ENCODE results near the gene EPB41L4A.
"Not testable (repeated sequence)": the region's sequence is repeated elsewhere in the genome, so short reads cannot be mapped to it uniquely, and the experiment has no call there.

DNA sequence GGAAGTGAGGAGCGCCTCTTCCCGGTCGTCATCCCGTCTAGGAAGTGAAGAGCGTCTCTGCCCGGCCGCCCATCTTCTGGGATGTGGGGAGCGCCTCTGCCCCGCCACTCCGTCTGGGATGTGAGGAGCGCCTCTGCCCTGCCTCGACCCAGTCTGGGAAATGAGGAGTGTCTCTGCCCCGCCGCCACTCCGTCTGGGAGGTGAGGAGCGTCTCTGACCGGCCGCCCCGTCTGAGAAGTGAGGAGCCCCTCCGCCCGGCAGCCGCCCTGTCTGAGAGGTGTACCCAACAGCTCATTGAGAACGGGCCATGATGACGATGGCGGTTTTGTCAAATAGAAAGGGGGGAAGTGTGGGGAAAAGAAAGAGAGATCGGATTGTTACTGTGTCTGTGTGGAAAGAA is 58.3 kb downstream of the EPB41L4A start:
- TF ChIP-seq, protein P1, sequence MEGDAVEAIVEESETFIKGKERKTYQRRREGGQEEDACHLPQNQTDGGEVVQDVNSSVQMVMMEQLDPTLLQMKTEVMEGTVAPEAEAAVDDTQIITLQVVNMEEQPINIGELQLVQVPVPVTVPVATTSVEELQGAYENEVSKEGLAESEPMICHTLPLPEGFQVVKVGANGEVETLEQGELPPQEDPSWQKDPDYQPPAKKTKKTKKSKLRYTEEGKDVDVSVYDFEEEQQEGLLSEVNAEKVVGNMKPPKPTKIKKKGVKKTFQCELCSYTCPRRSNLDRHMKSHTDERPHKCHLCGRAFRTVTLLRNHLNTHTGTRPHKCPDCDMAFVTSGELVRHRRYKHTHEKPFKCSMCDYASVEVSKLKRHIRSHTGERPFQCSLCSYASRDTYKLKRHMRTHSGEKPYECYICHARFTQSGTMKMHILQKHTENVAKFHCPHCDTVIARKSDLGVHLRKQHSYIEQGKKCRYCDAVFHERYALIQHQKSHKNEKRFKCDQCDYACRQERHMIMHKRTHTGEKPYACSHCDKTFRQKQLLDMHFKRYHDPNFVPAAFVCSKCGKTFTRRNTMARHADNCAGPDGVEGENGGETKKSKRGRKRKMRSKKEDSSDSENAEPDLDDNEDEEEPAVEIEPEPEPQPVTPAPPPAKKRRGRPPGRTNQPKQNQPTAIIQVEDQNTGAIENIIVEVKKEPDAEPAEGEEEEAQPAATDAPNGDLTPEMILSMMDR (tag by site-specific recombination; IDR thresholded peaks at IDR 0.05) = not testable (repeated sequence)
- TF ChIP-seq, protein P2, sequence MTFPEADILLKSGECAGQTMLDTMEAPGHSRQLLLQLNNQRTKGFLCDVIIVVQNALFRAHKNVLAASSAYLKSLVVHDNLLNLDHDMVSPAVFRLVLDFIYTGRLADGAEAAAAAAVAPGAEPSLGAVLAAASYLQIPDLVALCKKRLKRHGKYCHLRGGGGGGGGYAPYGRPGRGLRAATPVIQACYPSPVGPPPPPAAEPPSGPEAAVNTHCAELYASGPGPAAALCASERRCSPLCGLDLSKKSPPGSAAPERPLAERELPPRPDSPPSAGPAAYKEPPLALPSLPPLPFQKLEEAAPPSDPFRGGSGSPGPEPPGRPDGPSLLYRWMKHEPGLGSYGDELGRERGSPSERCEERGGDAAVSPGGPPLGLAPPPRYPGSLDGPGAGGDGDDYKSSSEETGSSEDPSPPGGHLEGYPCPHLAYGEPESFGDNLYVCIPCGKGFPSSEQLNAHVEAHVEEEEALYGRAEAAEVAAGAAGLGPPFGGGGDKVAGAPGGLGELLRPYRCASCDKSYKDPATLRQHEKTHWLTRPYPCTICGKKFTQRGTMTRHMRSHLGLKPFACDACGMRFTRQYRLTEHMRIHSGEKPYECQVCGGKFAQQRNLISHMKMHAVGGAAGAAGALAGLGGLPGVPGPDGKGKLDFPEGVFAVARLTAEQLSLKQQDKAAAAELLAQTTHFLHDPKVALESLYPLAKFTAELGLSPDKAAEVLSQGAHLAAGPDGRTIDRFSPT (tag by site-specific recombination; IDR thresholded peaks at IDR 0.05) = not testable (repeated sequence)
- not testable (repeated sequence) for TF ChIP-seq ZNF624 (tag by site-specific recombination; IDR thresholded peaks at IDR 0.05); ZNF785 (tag by site-specific recombination; IDR thresholded peaks at IDR 0.05); ZNF239 (tag by site-specific recombination; IDR thresholded peaks at IDR 0.05); ZSCAN16 (tag by site-specific recombination; IDR thresholded peaks at IDR 0.05); ZNF146 (tag by site-specific recombination; IDR thresholded peaks at IDR 0.05); ZNF302 (tag by site-specific recombination; IDR thresholded peaks at IDR 0.05; ENCODE audit: low read depth); ZNF16 (tag by site-specific recombination; IDR thresholded peaks at IDR 0.05; ENCODE audit: low read depth)
- TF ChIP-seq, protein P3, sequence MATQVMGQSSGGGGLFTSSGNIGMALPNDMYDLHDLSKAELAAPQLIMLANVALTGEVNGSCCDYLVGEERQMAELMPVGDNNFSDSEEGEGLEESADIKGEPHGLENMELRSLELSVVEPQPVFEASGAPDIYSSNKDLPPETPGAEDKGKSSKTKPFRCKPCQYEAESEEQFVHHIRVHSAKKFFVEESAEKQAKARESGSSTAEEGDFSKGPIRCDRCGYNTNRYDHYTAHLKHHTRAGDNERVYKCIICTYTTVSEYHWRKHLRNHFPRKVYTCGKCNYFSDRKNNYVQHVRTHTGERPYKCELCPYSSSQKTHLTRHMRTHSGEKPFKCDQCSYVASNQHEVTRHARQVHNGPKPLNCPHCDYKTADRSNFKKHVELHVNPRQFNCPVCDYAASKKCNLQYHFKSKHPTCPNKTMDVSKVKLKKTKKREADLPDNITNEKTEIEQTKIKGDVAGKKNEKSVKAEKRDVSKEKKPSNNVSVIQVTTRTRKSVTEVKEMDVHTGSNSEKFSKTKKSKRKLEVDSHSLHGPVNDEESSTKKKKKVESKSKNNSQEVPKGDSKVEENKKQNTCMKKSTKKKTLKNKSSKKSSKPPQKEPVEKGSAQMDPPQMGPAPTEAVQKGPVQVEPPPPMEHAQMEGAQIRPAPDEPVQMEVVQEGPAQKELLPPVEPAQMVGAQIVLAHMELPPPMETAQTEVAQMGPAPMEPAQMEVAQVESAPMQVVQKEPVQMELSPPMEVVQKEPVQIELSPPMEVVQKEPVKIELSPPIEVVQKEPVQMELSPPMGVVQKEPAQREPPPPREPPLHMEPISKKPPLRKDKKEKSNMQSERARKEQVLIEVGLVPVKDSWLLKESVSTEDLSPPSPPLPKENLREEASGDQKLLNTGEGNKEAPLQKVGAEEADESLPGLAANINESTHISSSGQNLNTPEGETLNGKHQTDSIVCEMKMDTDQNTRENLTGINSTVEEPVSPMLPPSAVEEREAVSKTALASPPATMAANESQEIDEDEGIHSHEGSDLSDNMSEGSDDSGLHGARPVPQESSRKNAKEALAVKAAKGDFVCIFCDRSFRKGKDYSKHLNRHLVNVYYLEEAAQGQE (tag by site-specific recombination; IDR thresholded peaks at IDR 0.05) = not testable (repeated sequence)
- TF ChIP-seq, protein P4, sequence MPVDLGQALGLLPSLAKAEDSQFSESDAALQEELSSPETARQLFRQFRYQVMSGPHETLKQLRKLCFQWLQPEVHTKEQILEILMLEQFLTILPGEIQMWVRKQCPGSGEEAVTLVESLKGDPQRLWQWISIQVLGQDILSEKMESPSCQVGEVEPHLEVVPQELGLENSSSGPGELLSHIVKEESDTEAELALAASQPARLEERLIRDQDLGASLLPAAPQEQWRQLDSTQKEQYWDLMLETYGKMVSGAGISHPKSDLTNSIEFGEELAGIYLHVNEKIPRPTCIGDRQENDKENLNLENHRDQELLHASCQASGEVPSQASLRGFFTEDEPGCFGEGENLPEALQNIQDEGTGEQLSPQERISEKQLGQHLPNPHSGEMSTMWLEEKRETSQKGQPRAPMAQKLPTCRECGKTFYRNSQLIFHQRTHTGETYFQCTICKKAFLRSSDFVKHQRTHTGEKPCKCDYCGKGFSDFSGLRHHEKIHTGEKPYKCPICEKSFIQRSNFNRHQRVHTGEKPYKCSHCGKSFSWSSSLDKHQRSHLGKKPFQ (tag by site-specific recombination; IDR thresholded peaks at IDR 0.05) = not testable (repeated sequence)

All from HEK293 (cell line).